K562 (cell line): Measurements from ENCODE around the gene ZBTB2. TPM values are rescaled to one million over a fixed set of nuclear protein-coding genes. Genes with fewer than 3 reads are reported as not detected.
A peak's percentile ranks its signal among the peaks of the same experiment; 100 is the strongest.

Source experiments
- ATAC-seq: fragments of 200-7000 bp; cut with Tn5 transposase; 3 replicates; pipeline ENCODE4 v1.9.1; 2020; ENCODE audit warnings: moderate library complexity
- BruUV-seq: library from RNA; stranded (reverse); fragments of 400-500 nt; replicated peaks from 2 replicates; lab custom pipeline; 2021; lab: Mats Ljungman, UMichigan
- CTCF ChIA-PET: fragments of 300-600 bp; formaldehyde crosslinking; extraction: SDS; loops from one replicate; lab custom pipeline; 2021; ENCODE audit warnings: low intra/inter-chr PET ratio; lab: Yijun Ruan, JAX
- POLR2A ChIA-PET: fragments of 300-600, 350-650 bp; sonication (Branson Sonifier 250); formaldehyde crosslinking; extraction: SDS; loops from one replicate; lab custom pipeline; 2021; ENCODE audit warnings: antibody characterized with exemption, inconsistent platforms; lab: Yijun Ruan, JAX
- DNase-seq, 4 experiments: peaks; one replicate each; pipeline versions ENCODE4 v3.0.0 to v3.0.0-alpha.2; 2011 to 2018; ENCODE audit warnings: low spot score in 3 of 4, mixed read lengths in 3 of 4; ENCODE audit errors: extremely low read depth in 1 of 4
- FAIRE-seq: peaks from 2 replicates; lab custom pipeline; 2011; peaks lifted over from hg19 to GRCh38; lab: Jason Lieb, UNC
- H2AFZ ChIP-seq: 2 replicates; pipeline ENCODE4 v1.6.0; 2011; ENCODE audit warnings: low read depth, low read length, control low read depth, inconsistent platforms
- H3K27ac ChIP-seq: fragments of 200-600 bp; 3 replicates; pipeline ENCODE4 v1.8.0; 2011; ENCODE audit warnings: low read depth, mild to moderate bottlenecking, control low read depth, inconsistent platforms, low read length, moderate library complexity, mixed read lengths; ENCODE audit errors: extremely low read depth
- H3K27me3 ChIP-seq, 2 experiments: fragments of 300-600 bp in 1 of 2; 2 replicates in 1 of 2; 3 replicates in 1 of 2; pipeline versions ENCODE4 v1.6.0 to v1.8.0; 2011; ENCODE audit warnings: inconsistent platforms in 2 of 2, low read length in 2 of 2, mild to moderate bottlenecking in 1 of 2, mixed read lengths in 1 of 2, moderate library complexity in 1 of 2; ENCODE audit not compliant: control insufficient read depth in 2 of 2, insufficient read depth in 2 of 2
- H3K36me3 ChIP-seq: fragments of 300-600 bp; 3 replicates; pipeline ENCODE4 v1.8.0; 2011; ENCODE audit warnings: mild to moderate bottlenecking, low read length, inconsistent platforms; ENCODE audit not compliant: control insufficient read depth, insufficient read depth
- H3K4me1 ChIP-seq, 2 experiments: fragments of 200-600 bp in 1 of 2; replicated peaks in 1 of 2; 2 replicates in 1 of 2; 3 replicates in 1 of 2; pipeline versions ENCODE4 v1.5.1 to v1.8.0; 2011; ENCODE audit warnings: inconsistent platforms in 2 of 2, low read length in 2 of 2, mild to moderate bottlenecking in 1 of 2, mixed read lengths in 1 of 2, moderate library complexity in 1 of 2; ENCODE audit not compliant: control insufficient read depth in 2 of 2, insufficient read depth in 2 of 2
- H3K4me2 ChIP-seq: 2 replicates; pipeline ENCODE4 v1.6.1; 2011; ENCODE audit warnings: low read length, control low read depth, inconsistent platforms, mixed read lengths; ENCODE audit not compliant: insufficient read depth
- H3K4me3 ChIP-seq: fragments of 200-600 bp; sonication (generic), shearing (Covaris generic); 2 replicates; pipeline ENCODE4 v1.5.1; 2016; ENCODE audit warnings: control low read depth, inconsistent platforms
- H3K79me2 ChIP-seq: fragments of 200-600 bp; 3 replicates; pipeline ENCODE4 v1.8.0; 2011; ENCODE audit warnings: low read length, inconsistent platforms; ENCODE audit not compliant: control insufficient read depth, insufficient read depth
- H3K9ac ChIP-seq, 2 experiments: 2 replicates each; pipeline versions ENCODE4 v1.6.0 to v1.6.1; 2011; ENCODE audit warnings: low read depth in 2 of 2, low read length in 2 of 2, control low read depth in 1 of 2, inconsistent platforms in 1 of 2, mild to moderate bottlenecking in 1 of 2, mixed read lengths in 1 of 2; ENCODE audit not compliant: insufficient read depth in 1 of 2
- H3K9me1 ChIP-seq: one replicate; pipeline ENCODE4 v1.6.0; 2011; ENCODE audit warnings: inconsistent platforms, mild to moderate bottlenecking, low read length, moderate library complexity; ENCODE audit not compliant: control insufficient read depth, insufficient read depth
- H3K9me3 ChIP-seq: replicated peaks from 2 replicates; pipeline ENCODE4 v1.5.1; 2011; ENCODE audit warnings: low read depth, low read length, inconsistent platforms; ENCODE audit not compliant: control insufficient read depth, insufficient read depth
- H4K20me1 ChIP-seq: replicated peaks from 2 replicates; pipeline ENCODE4 v1.6.1; 2011; ENCODE audit warnings: low read length, inconsistent platforms, mixed read lengths; ENCODE audit not compliant: control insufficient read depth, insufficient read depth
- C11orf30 ChIP-seq: fragments of 450-650 bp; IDR thresholded peaks from 2 replicates; pipeline ENCODE4 v1.6.1; 2016; ENCODE audit warnings: low read depth, mild to moderate bottlenecking
- EP400 ChIP-seq: fragments of 450-650 bp; IDR thresholded peaks from 2 replicates; pipeline ENCODE4 v1.6.1; 2017; ENCODE audit warnings: antibody characterized with exemption, mild to moderate bottlenecking, moderate library complexity
- MAFF ChIP-seq: IDR thresholded peaks from 2 replicates; pipeline ENCODE4 v1.6.1; 2012; ENCODE audit warnings: low read length, improper control_type of control experiment
- SREBF1 ChIP-seq: fragments of 150-350 bp; IDR thresholded peaks from 2 replicates; pipeline ENCODE4 v1.6.1; 2014; ENCODE audit warnings: antibody characterized with exemption, low read depth, low read length, borderline replicate concordance
- SUPT5H ChIP-seq: fragments of 450-650 bp; IDR thresholded peaks from 2 replicates; pipeline ENCODE4 v1.6.1; 2016
- TCF3 ChIP-seq: sonication (generic); formaldehyde crosslinking; IDR thresholded peaks from 2 replicates; pipeline ENCODE4 v1.4.0; 2020; ENCODE audit warnings: mild to moderate bottlenecking, missing genetic modification reagents
- ZNF316 ChIP-seq: fragments of 450-650 bp; IDR thresholded peaks from 2 replicates; pipeline ENCODE4 v1.6.1; 2016
- WGBS: fragments of 100-300 bp; shearing (Covaris generic); methylation state at CpG from one replicate; pipeline ENCODE4 v1.1.6; 2016; ENCODE audit warnings: low coverage, mixed read lengths; ENCODE audit not compliant: insufficient coverage; ENCODE audit errors: missing lambda C conversion rate; 5-methylcytosine and 5-hydroxymethylcytosine counted together
- in situ Hi-C: fragments of 300-500 bp; cut with MboI; formaldehyde crosslinking; loops from 4 replicates; pipeline ENCODE4 v1.15.0; 2018; ENCODE audit warnings: inconsistent platforms, mixed read lengths
- intact Hi-C: fragments of 100-400 bp; cut with micrococcal nuclease; formaldehyde crosslinking; loops from 2 replicates; pipeline ENCODE4 v1.14.2; 2022
- polyA plus RNA-seq, 8 experiments: library from polyadenylated mRNA; depleted of rRNA in 4 of 8; stranded (reverse) in 5 of 8; unstranded in 3 of 8; fragments of >200 nt; fragmentation: Nextera tagmentation in 2 of 8; fragmentation: Illumina TruSeq in 1 of 8; extraction: Ambion mirVana in 2 of 8; extraction: Trizol in 1 of 8; gene quantifications; 2 replicates each; pipeline versions ENCODE4 v1.2.1 to v1.2.3, GENCODE V29; 2011 to 2014; ENCODE audit warnings: inconsistent platforms in 1 of 8, missing spikeins in 1 of 8
- total RNA-seq, 7 experiments: library from RNA; depleted of rRNA in 6 of 7; stranded (reverse); fragments of >200 nt in 6 of 7; fragmentation: Illumina TruSeq in 2 of 7; extraction: Trizol in 2 of 7; gene quantifications; 2 replicates each; pipeline versions ENCODE4 v1.2.1 to v1.2.3, GENCODE V29; 2011 to 2021; ENCODE audit warnings: low replicate concordance in 1 of 7
- TF ChIP-seq, protein P1 (sequence below): fragments of 450-650 bp; IDR thresholded peaks from 2 replicates; pipeline ENCODE4 v1.6.1; 2018; ENCODE audit not compliant: partially characterized antibody
- TF ChIP-seq, protein P2 (sequence below), 2 experiments: fragments of 450-650 bp; conservative IDR thresholded peaks; 2 replicates each; pipeline ENCODE4 v1.6.1; 2017; ENCODE audit warnings: mild to moderate bottlenecking in 2 of 2, moderate library complexity in 2 of 2

Gene ZBTB2
- total and polyA plus RNA-seq, 9 of the 15 experiments (the other 6 are each of a cell fraction or from before 2014, with no cell fraction given) = 5.1 to 26.2 (median 16.4) TPM

- no peaks in the 10 kb centered on the region for H3K9me3 ChIP-seq
- no peak overlapping the region for H2AFZ ChIP-seq
- peaks cover 10 to 20% of the 10 kb centered on the region in 2 experiments; a peak in 4 of 5 replicates for H3K4me1 ChIP-seq
- no peak overlapping the region; the same call in 2 of the 3 replicates for H3K27ac ChIP-seq
- no peak for FAIRE-seq
- H4K20me1 ChIP-seq = peaks cover 4% of the 10 kb centered on the region; the same call in 1 of the 2 replicates
- no peak for DNase-seq
- H3K4me3 ChIP-seq = no peak overlapping the region
- ATAC-seq = no peak
- intact Hi-C loops = no loop called here
- ChIA-PET POLR2A (no interaction called here), CTCF (no interaction called here)
- H3K79me2 ChIP-seq = peaks cover 68% of the 10 kb centered on the region
- WGBS = 83% methylated on average over 11 of the region's 11 CpGs
- H3K9me1 ChIP-seq = no peaks in the 10 kb centered on the region
- no peaks in the 10 kb centered on the region for H3K27me3 ChIP-seq
- H3K36me3 ChIP-seq = peaks cover 19% of the 10 kb centered on the region
- in situ Hi-C loops = no loop called here
- no peak overlapping the region for H3K9ac ChIP-seq
- TF ChIP-seq C11orf30 = peak; percentile 39
- 0 out of 2 replicates have a peak, but pooled peaks have one; percentile 6 for TF ChIP-seq MAFF
- peak; percentile 62 for TF ChIP-seq ZNF316
- no peak for TF ChIP-seq SUPT5H
- no TSS peak for BruUV-seq
- no peak overlapping the region for H3K4me2 ChIP-seq
These were observed 4.0 kb downstream of the ZBTB2 start for GRCh38 chr6:151387175-151387970.

GRCh38 chr6:151385177-151385576, 6.2 kb downstream of the ZBTB2 start:
- FAIRE-seq (no peak), ATAC-seq (no peak), DNase-seq (peak in 2 of 4 experiments; percentile 24 to 37)
- H3K4me2 ChIP-seq = 0 out of 2 replicates have a peak overlapping the region, but pooled peaks have one; percentile 22
- no peaks in the 10 kb centered on the region for H3K27me3 ChIP-seq
- peaks cover 23% of the 10 kb centered on the region for H3K36me3 ChIP-seq
- intact Hi-C loops (no loop called here), in situ Hi-C loops (no loop called here)
- no TSS peak for BruUV-seq
- H3K9me3 ChIP-seq = no peaks in the 10 kb centered on the region
- WGBS = 33% methylated on average over 1 of the region's 1 CpG
- H3K27ac ChIP-seq = no peak overlapping the region
- peaks cover 8 to 23% of the 10 kb centered on the region in 2 experiments; a peak in 4 of 5 replicates for H3K4me1 ChIP-seq
- no peak overlapping the region for H3K4me3 ChIP-seq
- no peak overlapping the region for H2AFZ ChIP-seq
- CTCF ChIA-PET = no interaction called here
- H3K9me1 ChIP-seq = no peaks in the 10 kb centered on the region
- H3K79me2 ChIP-seq = peaks cover 65% of the 10 kb centered on the region
- POLR2A ChIA-PET = interaction anchor here (0.7 to 1.8 kb wide), 5 partner anchors 17 to 242 kb away, joined by 3 to 9 read pairs (median 4); no protein-coding TSS in a partner anchor
- no peaks in the 10 kb centered on the region for H4K20me1 ChIP-seq
- H3K9ac ChIP-seq = peak overlapping the region in 1 of 2 experiments; percentile 1; a peak in 1 of 4 replicates
- TF ChIP-seq TCF3 (CRISPR knock-in tag) = 0 out of 2 replicates have a peak, but pooled peaks have one; percentile 17
- TF ChIP-seq, protein P1, sequence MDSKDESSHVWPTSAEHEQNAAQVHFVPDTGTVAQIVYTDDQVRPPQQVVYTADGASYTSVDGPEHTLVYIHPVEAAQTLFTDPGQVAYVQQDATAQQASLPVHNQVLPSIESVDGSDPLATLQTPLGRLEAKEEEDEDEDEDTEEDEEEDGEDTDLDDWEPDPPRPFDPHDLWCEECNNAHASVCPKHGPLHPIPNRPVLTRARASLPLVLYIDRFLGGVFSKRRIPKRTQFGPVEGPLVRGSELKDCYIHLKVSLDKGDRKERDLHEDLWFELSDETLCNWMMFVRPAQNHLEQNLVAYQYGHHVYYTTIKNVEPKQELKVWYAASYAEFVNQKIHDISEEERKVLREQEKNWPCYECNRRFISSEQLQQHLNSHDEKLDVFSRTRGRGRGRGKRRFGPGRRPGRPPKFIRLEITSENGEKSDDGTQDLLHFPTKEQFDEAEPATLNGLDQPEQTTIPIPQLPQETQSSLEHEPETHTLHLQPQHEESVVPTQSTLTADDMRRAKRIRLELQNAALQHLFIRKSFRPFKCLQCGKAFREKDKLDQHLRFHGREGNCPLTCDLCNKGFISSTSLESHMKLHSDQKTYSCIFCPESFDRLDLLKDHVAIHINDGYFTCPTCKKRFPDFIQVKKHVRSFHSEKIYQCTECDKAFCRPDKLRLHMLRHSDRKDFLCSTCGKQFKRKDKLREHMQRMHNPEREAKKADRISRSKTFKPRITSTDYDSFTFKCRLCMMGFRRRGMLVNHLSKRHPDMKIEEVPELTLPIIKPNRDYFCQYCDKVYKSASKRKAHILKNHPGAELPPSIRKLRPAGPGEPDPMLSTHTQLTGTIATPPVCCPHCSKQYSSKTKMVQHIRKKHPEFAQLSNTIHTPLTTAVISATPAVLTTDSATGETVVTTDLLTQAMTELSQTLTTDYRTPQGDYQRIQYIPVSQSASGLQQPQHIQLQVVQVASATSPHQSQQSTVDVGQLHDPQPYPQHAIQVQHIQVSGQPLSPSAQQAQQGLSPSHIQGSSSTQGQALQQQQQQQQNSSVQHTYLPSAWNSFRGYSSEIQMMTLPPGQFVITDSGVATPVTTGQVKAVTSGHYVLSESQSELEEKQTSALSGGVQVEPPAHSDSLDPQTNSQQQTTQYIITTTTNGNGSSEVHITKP = no peak
- TF ChIP-seq EP400 = peak; percentile 36
- TF ChIP-seq, protein P2, sequence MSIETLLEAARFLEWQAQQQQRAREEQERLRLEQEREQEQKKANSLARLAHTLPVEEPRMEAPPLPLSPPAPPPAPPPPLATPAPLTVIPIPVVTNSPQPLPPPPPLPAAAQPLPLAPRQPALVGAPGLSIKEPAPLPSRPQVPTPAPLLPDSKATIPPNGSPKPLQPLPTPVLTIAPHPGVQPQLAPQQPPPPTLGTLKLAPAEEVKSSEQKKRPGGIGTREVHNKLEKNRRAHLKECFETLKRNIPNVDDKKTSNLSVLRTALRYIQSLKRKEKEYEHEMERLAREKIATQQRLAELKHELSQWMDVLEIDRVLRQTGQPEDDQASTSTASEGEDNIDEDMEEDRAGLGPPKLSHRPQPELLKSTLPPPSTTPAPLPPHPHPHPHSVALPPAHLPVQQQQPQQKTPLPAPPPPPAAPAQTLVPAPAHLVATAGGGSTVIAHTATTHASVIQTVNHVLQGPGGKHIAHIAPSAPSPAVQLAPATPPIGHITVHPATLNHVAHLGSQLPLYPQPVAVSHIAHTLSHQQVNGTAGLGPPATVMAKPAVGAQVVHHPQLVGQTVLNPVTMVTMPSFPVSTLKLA (conservative IDR thresholded peaks at IDR 0.05) = peak in 1 of 2 experiments; percentile 45; a peak in 2 of 4 replicates
- no peak for TF ChIP-seq SREBF1
